Body of pancreas (tissue), 4 donors: Measurements from ENCODE around the gene WDR17.

ENCODE experiments used
- CTCF ChIP-seq, 7 experiments: fragments of 450-650 bp in 4 of 7; fragments of 200-600 bp in 3 of 7; sonication (generic) in 3 of 7; IDR thresholded peaks; one replicate each; pipeline ENCODE4 v1.5.1; 2016 to 2019; ENCODE audit warnings: antibody characterized with exemption in 7 of 7
- POLR2A ChIP-seq, 3 donors: fragments of 450-650 bp; IDR thresholded peaks; one replicate each; pipeline ENCODE4 v1.6.1; 2016; ENCODE audit warnings: antibody characterized with exemption in 3 of 3, mild to moderate bottlenecking in 2 of 3

DNA sequence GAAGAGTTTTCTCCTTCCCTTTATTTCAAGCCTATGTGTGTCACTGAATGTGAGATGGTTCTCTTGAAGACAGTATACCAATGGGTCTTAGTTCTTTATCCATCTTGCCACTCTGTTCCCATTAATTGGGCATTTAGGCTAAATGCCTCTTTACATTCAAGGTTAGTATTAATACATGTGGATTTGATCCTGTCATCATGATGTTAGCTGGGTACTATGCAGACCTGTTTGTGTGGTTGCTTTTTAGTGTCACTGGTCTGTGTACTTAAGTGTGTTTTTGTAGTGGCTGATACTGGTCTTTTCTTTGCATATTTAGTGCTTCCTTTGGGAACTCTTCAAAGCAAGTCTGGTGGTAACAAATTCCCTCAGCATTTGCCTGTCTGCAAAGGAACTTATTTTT is 23.4 kb upstream of the WDR17 start:
- TF ChIP-seq POLR2A (IDR thresholded peaks at IDR 0.05) = no peak
- TF ChIP-seq CTCF (IDR thresholded peaks at IDR 0.05) = no peak
